ENCODE measurements around the gene NUPR2. TPM values are rescaled to one million over a fixed set of nuclear protein-coding genes. Genes with fewer than 3 reads are reported as not detected.
A peak's percentile ranks its signal among the peaks of the same experiment; 100 is the strongest.
"Not testable (repeated sequence)": the region's sequence is repeated elsewhere in the genome, so short reads cannot be mapped to it uniquely, and the experiment has no call there.

Gene NUPR2
- total RNA-seq (2014; rRNA removed; shearing (Covaris generic)): not detected in 2 replicates

- DNase-seq (ENCODE audit: low spot score): no peak
These were observed at the start of gene NUPR2 for GRCh38 chr7:56115852-56116538. Gene NUPR2 (minus strand): TSS chr7:56116417. CDS start chr7:56116314, 103 bp downstream.

- DNase-seq (ENCODE audit: low spot score): no peak
These were observed 41.1 kb upstream of the NUPR2 start for GRCh38 chr7:56157238-56157790.

- not testable (repeated sequence) for DNase-seq (ENCODE audit: low spot score)
These were observed 14.8 kb upstream of the NUPR2 start for GRCh38 chr7:56131062-56131461.

- no peak for DNase-seq (ENCODE audit: low spot score)
These were observed 11.2 kb upstream of the NUPR2 start for GRCh38 chr7:56127241-56127975.

GRCh38 chr7:56125831-56126230, 9.6 kb upstream of the NUPR2 start:
- DNase-seq (ENCODE audit: low spot score): no peak

- no peak for DNase-seq (ENCODE audit: low spot score)
These were observed 8.8 kb upstream of the NUPR2 start for GRCh38 chr7:56124981-56125380.

GRCh38 chr7:56121440-56121839, 5.2 kb upstream of the NUPR2 start:
- no peak for DNase-seq (ENCODE audit: low spot score)

GRCh38 chr7:56112244-56112643, 4.0 kb downstream of the NUPR2 start:
- DNase-seq (ENCODE audit: low spot score): not testable (repeated sequence)

GRCh38 chr7:56110611-56111010, 5.6 kb downstream of the NUPR2 start:
- no peak for DNase-seq (ENCODE audit: low spot score)

- DNase-seq (ENCODE audit: low spot score): no peak
These were observed 8.3 kb downstream of the NUPR2 start for GRCh38 chr7:56107954-56108258.

GRCh38 chr7:56106108-56107073, 9.8 kb downstream of the NUPR2 start, which contains the start of gene CHCHD2:
Gene CHCHD2 (minus strand): TSS chr7:56106476. CDS start chr7:56106413, 63 bp downstream.
- peak; percentile 100 for DNase-seq (ENCODE audit: low spot score)

GRCh38 chr7:56105508-56105907, 10.7 kb downstream of the NUPR2 start:
- peak; percentile 86 for DNase-seq (ENCODE audit: low spot score)

GRCh38 chr7:56104138-56104537, 12.1 kb downstream of the NUPR2 start:
- not testable (repeated sequence) for DNase-seq (ENCODE audit: low spot score)

- no peak for DNase-seq (ENCODE audit: low spot score)
These were observed 16.6 kb downstream of the NUPR2 start for GRCh38 chr7:56099653-56100052.

GRCh38 chr7:56098187-56099008, 17.8 kb downstream of the NUPR2 start:
- DNase-seq (ENCODE audit: low spot score): not testable (repeated sequence)

GRCh38 chr7:56097700-56098099, 18.5 kb downstream of the NUPR2 start:
- peak; percentile 87 for DNase-seq (ENCODE audit: low spot score)

- DNase-seq (ENCODE audit: low spot score): peak; percentile 88
These were observed 23.3 kb downstream of the NUPR2 start, which contains the start of gene PHKG1 for GRCh38 chr7:56092789-56093531. Gene PHKG1 (minus strand): TSS chr7:56092952. CDS start chr7:56088941, 4,011 bp downstream.

- DNase-seq (ENCODE audit: low spot score): not testable (repeated sequence)
These were observed 23.8 kb downstream of the NUPR2 start for GRCh38 chr7:56092388-56092787.

GRCh38 chr7:56091591-56091990, 24.6 kb downstream of the NUPR2 start:
- DNase-seq (ENCODE audit: low spot score): no peak

- DNase-seq (ENCODE audit: low spot score): no peak
These were observed 28.8 kb downstream of the NUPR2 start for GRCh38 chr7:56087445-56087844.
